H9 (cell line): ENCODE data around the gene SEMA5A. TPM values are rescaled to one million over a fixed set of nuclear protein-coding genes. Genes with fewer than 3 reads are reported as not detected.

Experiments used
- DNase-seq: peaks from one replicate; pipeline ENCODE4 v3.0.0-alpha.2; 2017
- H2AFZ ChIP-seq: one replicate; pipeline ENCODE4 v1.6.1; 2013; ENCODE audit warnings: mild to moderate bottlenecking, low read length, control low read depth, moderate library complexity
- H2AK5ac ChIP-seq: 2 replicates; pipeline ENCODE4 v1.6.1; 2013; ENCODE audit warnings: low read length, control low read depth, mixed read lengths; ENCODE audit not compliant: insufficient read length
- H2BK120ac ChIP-seq: one replicate; pipeline ENCODE4 v1.6.1; 2013; ENCODE audit warnings: low read depth, mild to moderate bottlenecking, low read length, control low read depth, inconsistent platforms; ENCODE audit not compliant: poor library complexity, severe bottlenecking
- H2BK12ac ChIP-seq: 2 replicates; pipeline ENCODE4 v1.6.1; 2013; ENCODE audit warnings: low read length, control low read depth, mixed read lengths, low read depth; ENCODE audit not compliant: insufficient read length
- H2BK15ac ChIP-seq: 2 replicates; pipeline ENCODE4 v1.6.1; 2013; ENCODE audit warnings: low read depth, low read length, control low read depth
- H2BK20ac ChIP-seq: one replicate; pipeline ENCODE4 v1.6.1; 2013; ENCODE audit warnings: low read depth, mild to moderate bottlenecking, low read length, control low read depth, inconsistent platforms; ENCODE audit not compliant: poor library complexity, severe bottlenecking
- H2BK5ac ChIP-seq: 2 replicates; pipeline ENCODE4 v1.6.1; 2013; ENCODE audit warnings: low read length, control low read depth, mixed read lengths; ENCODE audit not compliant: insufficient read length
- H3K14ac ChIP-seq: 2 replicates; pipeline ENCODE4 v1.6.1; 2013; ENCODE audit warnings: low read length, control low read depth; ENCODE audit not compliant: insufficient read depth
- H3K18ac ChIP-seq: 2 replicates; pipeline ENCODE4 v1.6.1; 2013; ENCODE audit warnings: low read depth, mild to moderate bottlenecking, mixed read lengths, low read length, control low read depth; ENCODE audit not compliant: insufficient read length
- H3K23ac ChIP-seq: 2 replicates; pipeline ENCODE4 v1.6.1; 2013; ENCODE audit warnings: low read length, control low read depth, mixed read lengths, low read depth; ENCODE audit not compliant: insufficient read length
- H3K23me2 ChIP-seq: 2 replicates; pipeline ENCODE4 v1.6.1; 2013; ENCODE audit warnings: low read depth, mild to moderate bottlenecking, mixed read lengths, low read length, control low read depth; ENCODE audit not compliant: insufficient read length, poor library complexity, severe bottlenecking
- H3K27ac ChIP-seq: 2 replicates; pipeline ENCODE4 v1.5.1; 2013; ENCODE audit warnings: low read length, control low read depth, mixed read lengths, low read depth; ENCODE audit not compliant: insufficient read length
- H3K27me3 ChIP-seq: 2 replicates; pipeline ENCODE4 v1.6.1; 2013; ENCODE audit warnings: low read length, control low read depth, inconsistent platforms; ENCODE audit not compliant: insufficient read depth
- H3K4ac ChIP-seq: 2 replicates; pipeline ENCODE4 v1.6.1; 2013; ENCODE audit warnings: low read depth, mild to moderate bottlenecking, control low read depth, inconsistent platforms, low read length, moderate library complexity
- H3K4me1 ChIP-seq: 2 replicates; pipeline ENCODE4 v1.6.1; 2013; ENCODE audit warnings: low read length, control low read depth, inconsistent platforms; ENCODE audit not compliant: insufficient read depth
- H3K4me2 ChIP-seq: 2 replicates; pipeline ENCODE4 v1.6.1; 2013; ENCODE audit warnings: low read length, control low read depth, mixed read lengths; ENCODE audit not compliant: insufficient read length, insufficient read depth
- H3K56ac ChIP-seq: 2 replicates; pipeline ENCODE4 v1.6.1; 2013; ENCODE audit warnings: low read depth, mild to moderate bottlenecking, mixed read lengths, low read length, control low read depth; ENCODE audit not compliant: insufficient read length
- H3K79me1 ChIP-seq: 2 replicates; pipeline ENCODE4 v1.6.1; 2013; ENCODE audit warnings: low read depth, mild to moderate bottlenecking, moderate library complexity, low read length, control low read depth, inconsistent platforms; ENCODE audit not compliant: insufficient read depth, poor library complexity, severe bottlenecking
- H3K79me2 ChIP-seq: 2 replicates; pipeline ENCODE4 v1.6.1; 2013; ENCODE audit warnings: low read length, control low read depth, inconsistent platforms; ENCODE audit not compliant: insufficient read depth
- H3K9ac ChIP-seq: 2 replicates; pipeline ENCODE4 v1.6.1; 2013; ENCODE audit warnings: low read length, control low read depth, mixed read lengths; ENCODE audit not compliant: insufficient read length; ENCODE audit errors: extremely low read depth
- H3K9me3 ChIP-seq: one replicate; pipeline ENCODE4 v1.6.1; 2013; ENCODE audit warnings: low read depth, low read length, inconsistent platforms; ENCODE audit not compliant: control insufficient read depth
- H3T11ph ChIP-seq: one replicate; pipeline ENCODE4 v1.6.1; 2013; ENCODE audit warnings: mild to moderate bottlenecking, low read length, control low read depth, inconsistent platforms
- H4K20me1 ChIP-seq: one replicate; pipeline ENCODE4 v1.6.1; 2013; ENCODE audit not compliant: control insufficient read depth, insufficient read length, insufficient read depth
- H4K5ac ChIP-seq: 2 replicates; pipeline ENCODE4 v1.6.1; 2013; ENCODE audit warnings: low read depth, mild to moderate bottlenecking, mixed read lengths, low read length, control low read depth; ENCODE audit not compliant: insufficient read length
- H4K8ac ChIP-seq: replicated peaks from 2 replicates; pipeline ENCODE4 v1.6.1; 2013; ENCODE audit warnings: low read length, control low read depth, mixed read lengths, low read depth; ENCODE audit not compliant: insufficient read length
- H4K91ac ChIP-seq: 2 replicates; pipeline ENCODE4 v1.6.1; 2013; ENCODE audit warnings: low read depth, mild to moderate bottlenecking, moderate library complexity, mixed read lengths, low read length, control low read depth; ENCODE audit not compliant: insufficient read length
- H3K27ac Mint-ChIP-seq, 3 experiments: 2 replicates in 2 of 3; 3 replicates in 1 of 3; pipeline ENCODE4 v1.8.0; 2020 to 2021; ENCODE audit warnings: mixed read lengths in 3 of 3, mild to moderate bottlenecking in 1 of 3, moderate library complexity in 1 of 3
- H3K27me3 Mint-ChIP-seq: 2 replicates; pipeline ENCODE4 v1.8.0; 2021; ENCODE audit warnings: low read depth, mild to moderate bottlenecking, moderate library complexity, mixed read lengths
- H3K36me3 Mint-ChIP-seq, 3 experiments: 2 replicates in 2 of 3; 3 replicates in 1 of 3; pipeline ENCODE4 v1.8.0; 2020 to 2021; ENCODE audit warnings: low read depth in 3 of 3, mixed read lengths in 3 of 3; ENCODE audit not compliant: insufficient read depth in 1 of 3
- H3K4me1 Mint-ChIP-seq, 2 experiments: 2 replicates each; pipeline ENCODE4 v1.8.0; 2020; ENCODE audit warnings: mixed read lengths in 2 of 2
- H3K4me3 Mint-ChIP-seq, 2 experiments: 2 replicates in 1 of 2; 3 replicates in 1 of 2; pipeline ENCODE4 v1.8.0; 2020 to 2021; ENCODE audit warnings: mild to moderate bottlenecking in 2 of 2, mixed read lengths in 2 of 2, moderate library complexity in 1 of 2
- H3K9me3 Mint-ChIP-seq, 2 experiments: 2 replicates in 1 of 2; 3 replicates in 1 of 2; pipeline ENCODE4 v1.8.0; 2020; ENCODE audit warnings: mild to moderate bottlenecking in 2 of 2, mixed read lengths in 2 of 2, moderate library complexity in 1 of 2
- CTCF ChIP-seq: fragments of 200-600 bp; sonication (generic); conservative IDR thresholded peaks from 3 replicates; pipeline ENCODE4 v1.8.0; 2021; ENCODE audit warnings: antibody characterized with exemption, mild to moderate bottlenecking
- WGBS: extraction: QIAGEN DNeasy Blood & Tissue Kit; methylation state at CpG from one replicate; pipeline ENCODE4 v1.1.7; 2013; ENCODE audit warnings: missing lambda C conversion rate, low lambda C conversion rate, mixed read lengths; ENCODE audit not compliant: insufficient read length; ENCODE audit errors: extremely low coverage; 5-methylcytosine and 5-hydroxymethylcytosine counted together
- total RNA-seq: library from RNA; stranded (reverse); gene quantifications from 2 replicates; pipeline ENCODE4 v1.2.1, GENCODE V29; 2021

SEMA5A gene
- total RNA-seq, 1 experiment from 2014 or later = 4.3 TPM

DNA sequence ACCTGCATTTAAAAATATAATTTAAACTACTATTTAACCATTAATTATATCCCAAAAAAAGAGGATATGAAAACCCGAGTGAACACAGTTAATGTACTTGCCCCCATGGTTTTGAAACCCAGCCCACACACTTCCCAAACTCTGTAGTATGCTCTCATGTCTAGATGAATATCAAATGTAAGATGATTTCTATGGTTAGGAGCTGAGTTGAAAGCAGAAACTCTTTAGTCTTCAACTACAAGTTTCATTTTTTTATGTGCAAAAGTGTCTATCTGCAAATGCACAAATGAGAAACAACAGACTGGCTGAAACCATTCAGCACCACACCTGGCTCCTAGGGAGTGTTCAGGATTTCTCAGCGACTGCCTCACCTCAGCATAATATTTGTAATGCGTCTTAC is 183.3 kb downstream of the SEMA5A start:
- Histone ChIP-seq H3K79me1 (no peaks in the 10 kb centered on the region), H2BK120ac (no peak overlapping the region), H3K23me2 (no peaks in the 10 kb centered on the region), H4K5ac (no peak overlapping the region), H2BK15ac (no peak overlapping the region), H4K8ac (no peak overlapping the region), H3T11ph (no peak overlapping the region), H3K4me1 (no peaks in the 10 kb centered on the region; the same call in 1 of the 2 replicates), H3K79me2 (no peaks in the 10 kb centered on the region), H4K20me1 (no peaks in the 10 kb centered on the region), H3K4ac (no peak overlapping the region), H2BK5ac (no peak overlapping the region), H3K23ac (no peak overlapping the region), H3K56ac (no peak overlapping the region), H3K18ac (no peak overlapping the region), H3K27ac (no peak overlapping the region), H2BK12ac (no peak overlapping the region), H2BK20ac (no peak overlapping the region), H2AK5ac (no peak overlapping the region), H2AFZ (no peak overlapping the region), H3K4me2 (no peak overlapping the region), H4K91ac (no peak overlapping the region), H3K9me3 (no peaks in the 10 kb centered on the region), H3K14ac (no peak overlapping the region), H3K27me3 (no peaks in the 10 kb centered on the region), H3K9ac (no peak overlapping the region)
- Mint-ChIP-seq H3K27ac (no peak overlapping the region), H3K36me3 (no peaks in the 10 kb centered on the region; a peak in 1 of 7 replicates), H3K27me3 (no peaks in the 10 kb centered on the region), H3K4me3 (no peak overlapping the region), H3K4me1 (peaks cover 15% of the 10 kb centered on the region in 2 experiments), H3K9me3 (no peaks in the 10 kb centered on the region)
- no peak for DNase-seq
- no CpG with 5 or more reads among the region's 3 CpGs for WGBS
- no peak for TF ChIP-seq CTCF
